ENCODE data around the gene PRDM16.

The PRDM16 gene

DNA sequence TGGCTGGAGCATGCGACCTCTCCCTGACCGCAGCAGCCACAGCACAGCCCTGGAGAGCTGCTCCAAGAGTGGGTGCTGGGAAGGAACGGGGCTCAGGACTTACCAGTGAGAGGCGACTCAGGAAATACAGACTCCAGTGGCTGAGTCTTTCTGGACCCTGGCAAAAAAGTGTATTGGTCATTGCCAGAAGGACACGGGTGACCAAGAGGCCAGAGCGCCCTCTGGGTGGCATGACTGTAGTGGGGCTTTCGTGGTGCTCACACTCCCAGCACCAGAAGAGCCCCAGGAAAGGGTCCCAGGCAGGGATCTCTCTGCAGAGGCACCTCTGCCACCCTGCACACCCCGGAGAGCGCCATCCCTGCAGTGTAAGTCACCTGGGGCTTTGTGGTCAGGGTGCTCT, 8.9 kb upstream of the PRDM16 start:
- Histone ChIP-seq H2AK5ac (ENCODE audit: low read depth, low read length) (peak overlapping the region; percentile 67), H3K4ac (ENCODE audit: low read length) (no peak overlapping the region), H3K36me3 (replicated peaks in 1 of 2; ENCODE audit: control insufficient read depth in 2 of 2, insufficient read depth in 2 of 2, low read length in 2 of 2) (no peaks in the 10 kb centered on the region), H2BK120ac (ENCODE audit: low read depth, low read length) (no peak overlapping the region), H4K8ac (ENCODE audit: low read depth, low read length) (no peak overlapping the region), H3K4me1 (ENCODE audit: control insufficient read depth in 2 of 2, insufficient read depth in 1 of 2, low read depth in 1 of 2, low read length in 2 of 2) (peaks cover 0 to 16% of the 10 kb centered on the region in 2 donors), H3K23ac (ENCODE audit: low read depth, low read length, poor library complexity) (no peak overlapping the region), H3K14ac (ENCODE audit: low read length) (peak overlapping the region; percentile 60), H3K9me3 (replicated peaks in 1 of 2; ENCODE audit: control insufficient read depth in 2 of 2, insufficient read depth in 1 of 2, low read depth in 1 of 2, low read length in 2 of 2) (peaks cover 0 to 2% of the 10 kb centered on the region in 2 donors), H2BK12ac (ENCODE audit: low read length) (no peak overlapping the region), H3K79me1 (ENCODE audit: low read depth, low read length) (no peaks in the 10 kb centered on the region), H3K27ac (replicated peaks; ENCODE audit: low read length) (no peak overlapping the region), H4K91ac (ENCODE audit: low read depth, low read length, poor library complexity) (no peak overlapping the region), H2BK15ac (ENCODE audit: low read length) (no peak overlapping the region), H3K9ac (ENCODE audit: low read depth, low read length, poor library complexity) (no peak overlapping the region), H3K18ac (ENCODE audit: low read length) (no peak overlapping the region), H2BK5ac (ENCODE audit: low read length) (no peak overlapping the region), H3K4me2 (ENCODE audit: insufficient read depth, low read length, poor library complexity, severe bottlenecking) (no peak overlapping the region), H2AFZ (ENCODE audit: low read length) (no peak overlapping the region), H3K27me3 (ENCODE audit: control insufficient read depth in 3 of 3, insufficient read depth in 3 of 3, low read depth in 1 of 3, low read length in 3 of 3) (peaks cover 21 to 82% (median 44%) of the 10 kb centered on the region in 3 experiments), H3K4me3 (ENCODE audit: low read length in 2 of 2) (no peak overlapping the region)
- no peak for DNase-seq (ENCODE audit: low spot score)
- WGBS, 2 donors (ENCODE audit: extremely low coverage in 2 of 2, insufficient read length in 2 of 2, insufficient replicate concordance in 1 of 2) = no CpG with 5 or more reads among the region's 9 CpGs

GRCh38 chr1:3060601-3061551, 8.1 kb upstream of the PRDM16 start:
- no peak overlapping the region for H2BK12ac ChIP-seq (ENCODE audit: low read length)
- peaks cover 0 to 16% of the 10 kb centered on the region in 2 donors for H3K4me1 ChIP-seq (ENCODE audit: control insufficient read depth in 2 of 2, insufficient read depth in 1 of 2, low read depth in 1 of 2, low read length in 2 of 2)
- H3K9ac ChIP-seq (ENCODE audit: low read depth, low read length, poor library complexity) = no peak overlapping the region
- no CpG with 5 or more reads among the region's 15 CpGs for WGBS, 2 donors (ENCODE audit: extremely low coverage in 2 of 2, insufficient read length in 2 of 2, insufficient replicate concordance in 1 of 2)
- no peak overlapping the region for H2AFZ ChIP-seq (ENCODE audit: low read length)
- H3K27ac ChIP-seq (replicated peaks; ENCODE audit: low read length) = no peak overlapping the region
- peak overlapping the region; percentile 81 for H3K18ac ChIP-seq (ENCODE audit: low read length)
- no peak overlapping the region for H4K8ac ChIP-seq (ENCODE audit: low read depth, low read length)
- H3K79me1 ChIP-seq (ENCODE audit: low read depth, low read length) = no peaks in the 10 kb centered on the region
- no peak overlapping the region for H3K4ac ChIP-seq (ENCODE audit: low read length)
- H3K36me3 ChIP-seq (replicated peaks in 1 of 2; ENCODE audit: control insufficient read depth in 2 of 2, insufficient read depth in 2 of 2, low read length in 2 of 2) = no peaks in the 10 kb centered on the region
- peak overlapping the region; percentile 22 for H2BK15ac ChIP-seq (ENCODE audit: low read length)
- no peak overlapping the region for H3K23ac ChIP-seq (ENCODE audit: low read depth, low read length, poor library complexity)
- DNase-seq (ENCODE audit: low spot score) = no peak
- peaks cover 22 to 89% (median 51%) of the 10 kb centered on the region in 3 experiments for H3K27me3 ChIP-seq (ENCODE audit: control insufficient read depth in 3 of 3, insufficient read depth in 3 of 3, low read depth in 1 of 3, low read length in 3 of 3)
- no peak overlapping the region for H2BK120ac ChIP-seq (ENCODE audit: low read depth, low read length)
- H3K4me2 ChIP-seq (ENCODE audit: insufficient read depth, low read length, poor library complexity, severe bottlenecking) = no peak overlapping the region
- H2AK5ac ChIP-seq (ENCODE audit: low read depth, low read length) = peak overlapping the region; percentile 76
- peak overlapping the region; percentile 60 for H3K14ac ChIP-seq (ENCODE audit: low read length)
- peaks cover 0 to 2% of the 10 kb centered on the region in 2 donors for H3K9me3 ChIP-seq (replicated peaks in 1 of 2; ENCODE audit: control insufficient read depth in 2 of 2, insufficient read depth in 1 of 2, low read depth in 1 of 2, low read length in 2 of 2)
- H4K91ac ChIP-seq (ENCODE audit: low read depth, low read length, poor library complexity) = no peak overlapping the region
- no peak overlapping the region for H3K4me3 ChIP-seq (ENCODE audit: low read length in 2 of 2)
- H2BK5ac ChIP-seq (ENCODE audit: low read length) = peak overlapping the region; percentile 58

DNA sequence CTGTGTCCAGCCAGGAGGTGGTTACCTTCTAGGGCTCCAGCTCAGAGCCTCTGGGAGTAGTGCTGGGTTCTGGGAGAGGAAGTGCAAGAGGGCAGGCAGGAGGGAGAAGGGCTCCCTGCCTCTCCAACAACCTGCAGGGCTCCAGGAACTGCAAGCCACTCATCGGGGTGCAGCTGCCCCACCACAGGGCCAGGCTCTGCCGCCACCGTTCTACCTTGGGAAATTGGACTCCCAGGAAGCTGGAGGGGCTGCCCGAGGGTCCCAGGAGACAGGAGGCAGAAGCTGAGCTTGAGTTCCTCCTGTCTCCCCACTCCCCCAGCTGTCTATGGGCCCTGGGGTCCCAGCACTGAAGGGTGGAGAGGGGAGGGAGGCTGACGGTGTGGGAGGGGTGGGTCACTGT, 7.4 kb upstream of the PRDM16 start:
- Histone ChIP-seq H3K9ac (ENCODE audit: low read depth, low read length, poor library complexity) (no peak overlapping the region), H4K8ac (ENCODE audit: low read depth, low read length) (no peak overlapping the region), H3K4me1 (ENCODE audit: control insufficient read depth in 2 of 2, insufficient read depth in 1 of 2, low read depth in 1 of 2, low read length in 2 of 2) (peaks cover 0 to 18% of the 10 kb centered on the region in 2 donors), H3K27me3 (ENCODE audit: control insufficient read depth in 3 of 3, insufficient read depth in 3 of 3, low read depth in 1 of 3, low read length in 3 of 3) (peaks cover 27 to 96% (median 58%) of the 10 kb centered on the region in 3 experiments), H2BK12ac (ENCODE audit: low read length) (peak overlapping the region; percentile 75), H3K4me2 (ENCODE audit: insufficient read depth, low read length, poor library complexity, severe bottlenecking) (no peak overlapping the region), H2AFZ (ENCODE audit: low read length) (no peak overlapping the region), H3K9me3 (replicated peaks in 1 of 2; ENCODE audit: control insufficient read depth in 2 of 2, insufficient read depth in 1 of 2, low read depth in 1 of 2, low read length in 2 of 2) (peaks cover 0 to 5% of the 10 kb centered on the region in 2 donors), H3K27ac (replicated peaks; ENCODE audit: low read length) (no peak overlapping the region), H2BK120ac (ENCODE audit: low read depth, low read length) (no peak overlapping the region), H2AK5ac (ENCODE audit: low read depth, low read length) (peak overlapping the region; percentile 76), H3K36me3 (replicated peaks in 1 of 2; ENCODE audit: control insufficient read depth in 2 of 2, insufficient read depth in 2 of 2, low read length in 2 of 2) (no peaks in the 10 kb centered on the region), H3K4ac (ENCODE audit: low read length) (peak overlapping the region; percentile 14), H2BK15ac (ENCODE audit: low read length) (peak overlapping the region; percentile 6), H3K14ac (ENCODE audit: low read length) (no peak overlapping the region), H4K91ac (ENCODE audit: low read depth, low read length, poor library complexity) (no peak overlapping the region), H3K18ac (ENCODE audit: low read length) (peak overlapping the region; percentile 81), H3K23ac (ENCODE audit: low read depth, low read length, poor library complexity) (no peak overlapping the region), H3K4me3 (ENCODE audit: low read length in 2 of 2) (no peak overlapping the region), H3K79me1 (ENCODE audit: low read depth, low read length) (no peaks in the 10 kb centered on the region), H2BK5ac (ENCODE audit: low read length) (peak overlapping the region; percentile 58)
- WGBS, 2 donors (ENCODE audit: extremely low coverage in 2 of 2, insufficient read length in 2 of 2, insufficient replicate concordance in 1 of 2) = no CpG with 5 or more reads among the region's 5 CpGs
- DNase-seq (ENCODE audit: low spot score) = no peak

- H2BK12ac ChIP-seq (ENCODE audit: low read length) = no peak overlapping the region
- H2BK15ac ChIP-seq (ENCODE audit: low read length) = no peak overlapping the region
- no peak overlapping the region for H2BK5ac ChIP-seq (ENCODE audit: low read length)
- H3K27me3 ChIP-seq (ENCODE audit: control insufficient read depth in 3 of 3, insufficient read depth in 3 of 3, low read depth in 1 of 3, low read length in 3 of 3) = peaks cover 32 to 97% (median 63%) of the 10 kb centered on the region in 3 experiments
- no peak overlapping the region for H3K4ac ChIP-seq (ENCODE audit: low read length)
- H3K9me3 ChIP-seq (replicated peaks in 1 of 2; ENCODE audit: control insufficient read depth in 2 of 2, insufficient read depth in 1 of 2, low read depth in 1 of 2, low read length in 2 of 2) = peaks cover 0 to 3% of the 10 kb centered on the region in 2 donors
- no peak overlapping the region for H2AFZ ChIP-seq (ENCODE audit: low read length)
- no peak overlapping the region for H2BK120ac ChIP-seq (ENCODE audit: low read depth, low read length)
- H3K18ac ChIP-seq (ENCODE audit: low read length) = peak overlapping the region; percentile 86
- no peak overlapping the region for H3K14ac ChIP-seq (ENCODE audit: low read length)
- no peak overlapping the region for H3K9ac ChIP-seq (ENCODE audit: low read depth, low read length, poor library complexity)
- H3K36me3 ChIP-seq (replicated peaks in 1 of 2; ENCODE audit: control insufficient read depth in 2 of 2, insufficient read depth in 2 of 2, low read length in 2 of 2) = no peaks in the 10 kb centered on the region
- H2AK5ac ChIP-seq (ENCODE audit: low read depth, low read length) = peak overlapping the region; percentile 76
- peak overlapping the region; percentile 51 for H3K4me2 ChIP-seq (ENCODE audit: insufficient read depth, low read length, poor library complexity, severe bottlenecking)
- peaks cover 2% of the 10 kb centered on the region for H3K79me1 ChIP-seq (ENCODE audit: low read depth, low read length)
- H3K4me1 ChIP-seq (ENCODE audit: control insufficient read depth in 2 of 2, insufficient read depth in 1 of 2, low read depth in 1 of 2, low read length in 2 of 2) = peaks cover 0 to 19% of the 10 kb centered on the region in 2 donors
- WGBS, 2 donors (ENCODE audit: extremely low coverage in 2 of 2, insufficient read length in 2 of 2, insufficient replicate concordance in 1 of 2) = no CpG with 5 or more reads among the region's 21 CpGs
- no peak for DNase-seq (ENCODE audit: low spot score)
- H3K27ac ChIP-seq (replicated peaks; ENCODE audit: low read length) = no peak overlapping the region
- H3K23ac ChIP-seq (ENCODE audit: low read depth, low read length, poor library complexity) = no peak overlapping the region
- H4K91ac ChIP-seq (ENCODE audit: low read depth, low read length, poor library complexity) = no peak overlapping the region
- H3K4me3 ChIP-seq (ENCODE audit: low read length in 2 of 2) = peak overlapping the region in 1 of 2 donors; percentile 22
- H4K8ac ChIP-seq (ENCODE audit: low read depth, low read length) = no peak overlapping the region
Measured at GRCh38 chr1:3061981-3062615, 6.9 kb upstream of the PRDM16 start.

Data from neuronal stem cell (in vitro differentiated cells).